HG03097 (cell line): Measurements from ENCODE around the gene HLA-E.
"Not testable (repeated sequence)": the region's sequence is repeated elsewhere in the genome, so short reads cannot be mapped to it uniquely, and the experiment has no call there.

Source experiments
- ATAC-seq: cut with Tn5 transposase; IDR thresholded peaks from one replicate; pipeline ENCODE4 v1.9.1; 2021; ENCODE audit not compliant: unreplicated experiment, low FRiP score

Gene HLA-E

DNA sequence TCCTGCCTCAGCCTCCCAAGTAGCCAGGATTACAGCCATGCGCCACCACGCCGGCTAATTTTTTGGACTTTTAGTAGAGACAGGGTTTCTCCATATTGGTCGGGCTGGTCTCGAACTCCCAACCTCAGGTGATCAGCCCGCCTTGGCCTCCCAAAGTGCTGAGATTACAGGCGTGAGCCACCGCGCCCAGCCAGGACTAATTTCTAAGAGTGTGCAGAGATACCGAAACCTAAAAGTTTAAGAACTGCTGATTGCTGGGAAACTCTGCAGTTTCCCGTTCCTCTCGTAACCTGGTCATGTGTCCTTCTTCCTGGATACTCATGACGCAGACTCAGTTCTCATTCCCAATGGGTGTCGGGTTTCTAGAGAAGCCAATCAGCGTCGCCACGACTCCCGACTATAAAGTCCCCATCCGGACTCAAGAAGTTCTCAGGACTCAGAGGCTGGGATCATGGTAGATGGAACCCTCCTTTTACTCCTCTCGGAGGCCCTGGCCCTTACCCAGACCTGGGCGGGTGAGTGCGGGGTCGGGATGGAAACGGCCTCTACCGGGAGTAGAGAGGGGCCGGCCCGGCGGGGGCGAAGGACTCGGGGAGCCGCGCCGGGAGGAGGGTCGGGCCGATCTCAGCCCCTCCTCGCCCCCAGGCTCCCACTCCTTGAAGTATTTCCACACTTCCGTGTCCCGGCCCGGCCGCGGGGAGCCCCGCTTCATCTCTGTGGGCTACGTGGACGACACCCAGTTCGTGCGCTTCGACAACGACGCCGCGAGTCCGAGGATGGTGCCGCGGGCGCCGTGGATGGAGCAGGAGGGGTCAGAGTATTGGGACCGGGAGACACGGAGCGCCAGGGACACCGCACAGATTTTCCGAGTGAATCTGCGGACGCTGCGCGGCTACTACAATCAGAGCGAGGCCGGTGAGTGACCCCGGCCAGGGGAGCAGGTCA is at the start of gene HLA-E:
Gene HLA-E (plus strand): TSS at position 429 of the 945 bp plus-strand sequence. CDS start 23 bp downstream, at position 452.
- peak; percentile 81 for ATAC-seq

DNA sequence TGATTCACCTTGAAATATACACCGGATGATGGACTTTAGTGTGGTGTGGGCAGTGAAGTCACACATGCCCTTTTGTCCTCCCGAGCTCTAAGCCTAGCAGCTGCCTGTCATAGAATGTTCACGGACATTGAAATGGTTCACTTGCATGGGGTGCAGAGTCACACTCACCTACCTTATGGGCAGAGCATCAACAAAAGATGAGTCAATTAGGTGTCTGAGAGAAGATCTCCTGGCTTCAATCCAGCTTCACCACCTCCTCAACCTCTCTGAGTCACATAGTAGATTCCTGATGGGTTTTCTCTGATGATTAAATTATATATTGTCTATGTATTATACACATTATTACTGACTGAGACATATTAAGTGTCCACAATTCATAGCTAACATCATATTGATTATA is 48.1 kb upstream of the HLA-E start:
- ATAC-seq = no peak

DNA sequence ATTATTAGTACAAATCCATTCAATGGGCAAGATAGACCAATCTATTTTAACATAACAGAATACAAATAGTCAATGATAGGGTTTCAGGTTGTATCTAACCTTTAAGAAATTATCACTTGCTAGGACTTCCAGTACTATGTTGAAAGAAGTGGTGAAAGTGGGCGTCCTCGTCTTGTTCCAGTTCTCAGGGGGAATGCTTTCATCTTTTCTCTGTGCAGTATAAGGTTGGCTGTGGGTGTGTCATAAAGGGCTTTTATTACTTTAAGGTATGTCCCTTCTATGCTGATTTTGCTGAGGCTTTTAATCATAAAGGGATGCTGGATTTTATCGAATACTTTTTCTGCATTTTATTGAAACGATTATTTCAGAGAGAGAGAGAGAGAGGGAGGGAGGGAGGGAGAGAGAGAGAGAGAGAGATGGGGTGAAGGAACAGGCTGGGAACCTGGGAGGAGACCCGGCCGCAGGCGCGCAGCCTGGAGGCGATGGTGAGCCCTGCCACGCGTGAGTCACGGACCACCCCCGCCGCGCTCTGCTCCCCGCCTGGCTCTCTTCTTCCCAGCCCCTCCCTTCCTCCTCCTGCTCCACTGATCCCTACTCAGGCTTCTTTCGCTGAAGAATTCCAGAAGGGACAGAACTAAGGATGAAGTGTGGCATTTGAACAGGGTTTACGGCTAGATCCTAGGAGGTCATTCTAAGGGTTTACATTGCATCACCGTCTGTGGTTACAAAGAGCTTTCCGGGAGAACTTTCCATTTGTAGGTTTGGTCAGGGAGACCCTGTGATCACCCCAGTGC is 45.5 kb upstream of the HLA-E start:
- no peak for ATAC-seq

DNA sequence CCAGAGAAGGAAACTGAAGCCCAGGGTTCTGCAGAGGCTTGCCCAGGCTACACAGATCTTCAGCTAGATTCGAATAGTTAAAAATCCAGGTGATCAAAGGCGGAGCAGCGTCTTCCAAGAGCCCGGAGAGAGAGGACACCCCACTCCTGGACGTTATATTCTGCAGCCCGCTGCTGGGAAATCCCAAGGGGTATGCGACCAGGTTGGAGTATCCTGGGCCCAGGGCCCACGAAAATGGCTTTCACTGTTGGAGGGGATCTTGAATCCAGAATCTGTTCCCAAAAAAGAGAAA is 44.9 kb upstream of the HLA-E start:
- no peak for ATAC-seq

DNA sequence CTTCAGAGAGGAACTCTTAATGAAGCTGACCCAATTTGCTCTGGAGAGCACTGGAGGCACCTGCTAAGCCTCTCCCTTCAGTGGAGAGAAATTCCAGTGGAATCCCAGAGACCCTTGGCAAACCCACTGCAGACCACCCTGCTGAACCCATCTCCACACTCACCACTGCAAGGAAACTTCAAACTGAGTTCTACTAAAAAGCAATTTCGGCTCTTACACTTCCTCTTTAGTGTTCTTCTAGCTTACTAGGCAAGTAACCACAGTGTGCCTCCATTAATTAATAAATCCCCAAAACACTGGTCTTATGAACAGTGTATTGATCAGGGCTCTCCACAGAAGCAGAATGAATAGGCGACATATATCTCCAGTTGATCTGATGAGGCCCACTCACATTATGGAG is 43.0 kb upstream of the HLA-E start:
- ATAC-seq = no peak

DNA sequence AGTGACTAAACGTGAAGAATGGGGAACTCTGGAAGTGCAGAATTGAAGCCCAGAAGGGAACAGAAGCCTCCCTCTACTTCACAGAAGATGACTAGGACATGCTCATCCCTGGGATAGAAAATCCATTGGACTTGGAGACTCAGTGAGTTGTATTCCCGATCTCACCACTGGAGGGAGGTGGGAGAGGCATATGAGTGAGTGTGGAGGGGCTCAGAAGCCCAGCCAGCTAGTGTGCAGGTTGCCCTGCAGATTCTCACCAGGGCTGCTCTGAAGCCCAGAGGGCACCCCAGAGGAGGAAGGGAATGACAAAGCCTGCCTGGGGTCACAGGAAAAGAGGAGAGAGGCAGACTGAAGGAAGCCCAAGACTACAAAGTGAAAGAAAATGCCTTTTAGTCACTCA is 42.1 kb upstream of the HLA-E start:
- ATAC-seq = no peak

DNA sequence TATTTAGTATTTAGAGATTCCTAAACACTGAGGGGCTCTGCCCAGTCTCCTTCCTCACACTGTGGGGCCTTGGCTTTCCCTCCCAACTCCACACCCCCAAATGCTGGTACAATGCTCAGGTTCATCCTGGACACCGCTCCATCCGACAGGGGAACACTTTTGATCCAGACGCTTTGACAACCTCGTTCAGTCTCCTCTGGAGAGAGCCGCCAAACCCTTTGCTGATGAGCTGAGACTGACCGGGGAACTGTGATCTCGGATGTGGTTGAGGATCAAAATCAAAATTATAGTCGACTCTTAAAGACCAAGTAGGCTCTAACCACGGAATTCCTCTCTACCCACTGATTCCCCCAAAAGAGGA is 38.8 kb upstream of the HLA-E start:
- ATAC-seq = no peak

DNA sequence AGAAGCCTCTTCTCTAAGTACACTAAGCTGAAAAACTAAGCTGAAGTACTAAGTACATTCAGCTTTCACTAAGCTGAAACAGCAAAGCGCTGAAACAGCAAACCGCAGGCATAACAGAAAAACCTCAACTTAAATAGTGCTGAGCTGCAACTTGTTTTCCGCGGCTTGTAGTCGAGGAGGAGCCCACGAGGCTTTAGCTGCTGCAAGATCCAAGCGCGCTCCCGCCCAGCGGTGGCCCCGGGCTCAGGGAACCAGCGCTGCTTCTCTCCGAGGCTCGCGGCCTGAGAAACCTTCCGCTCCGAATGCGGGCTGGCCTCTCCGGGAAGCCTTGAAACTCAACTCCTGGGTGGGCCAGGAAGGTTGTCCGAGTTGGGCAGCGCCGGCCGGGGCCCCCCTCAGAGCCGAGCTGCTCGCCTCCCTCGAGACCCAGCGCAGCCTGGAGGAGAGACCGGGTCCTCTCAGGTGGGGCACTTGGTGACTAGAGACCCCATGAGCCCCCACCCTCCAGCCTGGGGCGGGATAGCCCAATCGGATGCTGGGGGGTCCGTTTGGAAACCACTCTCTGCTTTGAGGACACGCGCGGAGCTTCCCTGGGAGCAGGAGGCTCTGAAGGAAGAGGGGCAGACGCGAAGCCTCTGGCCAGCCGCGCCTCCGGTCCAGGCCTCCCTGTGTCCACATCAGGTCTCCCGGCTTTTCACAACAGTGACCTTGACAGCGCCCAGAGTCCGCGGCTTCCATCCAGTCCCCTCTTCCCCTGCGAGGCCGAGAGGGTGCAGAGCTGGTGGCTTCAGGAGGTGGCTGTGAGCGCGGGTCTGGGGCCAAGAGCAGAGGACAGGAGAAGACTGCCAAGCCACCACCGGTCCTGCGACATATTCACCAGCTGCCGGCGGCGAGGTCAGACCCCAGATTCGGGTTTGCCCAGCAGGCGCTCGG is 38.1 kb upstream of the HLA-E start:
- no peak for ATAC-seq

DNA sequence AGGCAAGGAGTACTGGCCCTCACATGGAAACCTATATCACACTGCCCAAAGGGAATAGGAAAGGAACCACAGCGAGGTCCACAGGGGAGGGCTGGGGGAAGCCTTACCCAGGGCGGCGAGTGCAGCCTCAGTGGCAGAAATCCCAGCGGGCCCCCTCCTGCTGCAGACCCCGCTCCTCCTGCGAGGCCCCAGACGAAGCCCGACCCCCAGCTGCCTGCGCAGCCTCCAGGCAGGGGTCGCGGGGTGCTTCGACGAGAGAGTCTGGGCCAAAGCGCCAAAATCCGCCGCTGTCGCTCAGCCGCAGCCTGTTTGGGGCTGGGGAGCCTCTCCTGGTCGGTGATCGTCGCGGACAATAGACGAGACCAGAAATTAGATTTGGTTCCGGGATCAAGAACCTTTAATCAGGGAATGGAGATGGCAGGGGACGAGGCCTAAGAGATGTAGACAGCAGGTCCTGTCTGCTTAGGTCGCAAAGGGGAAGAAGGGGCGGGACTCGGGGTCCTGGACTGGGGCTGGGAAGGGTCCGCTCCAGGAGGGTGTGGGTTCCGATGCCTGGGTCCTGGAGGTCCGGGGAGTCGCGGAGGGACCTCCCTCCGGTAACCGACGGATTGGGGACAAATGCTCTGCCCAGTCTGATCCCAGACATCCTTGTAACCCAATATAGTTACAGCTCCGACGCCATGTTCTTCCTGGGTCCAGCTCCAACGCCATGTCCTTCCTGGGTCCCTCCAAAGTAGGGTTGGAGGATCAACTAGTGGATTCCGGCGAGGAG is 36.4 kb upstream of the HLA-E start:
- ATAC-seq = no peak

DNA sequence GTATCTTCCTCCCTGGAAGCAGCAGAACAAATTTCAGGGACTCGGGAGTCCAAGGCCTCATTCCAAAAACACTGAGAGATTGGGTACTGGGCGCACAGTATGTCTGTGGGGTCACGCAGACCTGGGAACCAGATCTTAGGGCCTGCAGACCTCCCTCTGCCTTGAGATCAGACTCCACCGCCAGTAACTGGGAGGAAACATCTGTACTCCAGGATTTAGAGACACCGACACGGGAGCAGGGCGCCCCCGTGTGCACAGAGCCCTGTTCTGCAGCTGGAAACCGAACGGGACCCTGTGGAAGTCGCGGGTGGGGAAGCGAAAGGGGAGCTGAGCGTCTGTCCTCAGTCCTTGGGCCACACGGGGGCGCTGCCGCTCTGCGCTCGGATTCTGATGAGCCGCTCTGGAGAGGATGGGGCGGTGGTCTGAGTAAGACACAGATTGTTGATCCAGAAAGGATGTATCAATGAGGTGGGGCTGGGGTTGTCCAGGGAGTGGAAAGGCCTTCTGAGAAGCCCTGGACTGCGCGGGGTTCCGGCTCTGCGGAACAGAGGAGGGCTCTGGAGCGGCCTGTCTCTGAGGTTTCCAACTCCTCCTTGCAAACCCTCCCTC is 35.7 kb upstream of the HLA-E start:
- no peak for ATAC-seq

DNA sequence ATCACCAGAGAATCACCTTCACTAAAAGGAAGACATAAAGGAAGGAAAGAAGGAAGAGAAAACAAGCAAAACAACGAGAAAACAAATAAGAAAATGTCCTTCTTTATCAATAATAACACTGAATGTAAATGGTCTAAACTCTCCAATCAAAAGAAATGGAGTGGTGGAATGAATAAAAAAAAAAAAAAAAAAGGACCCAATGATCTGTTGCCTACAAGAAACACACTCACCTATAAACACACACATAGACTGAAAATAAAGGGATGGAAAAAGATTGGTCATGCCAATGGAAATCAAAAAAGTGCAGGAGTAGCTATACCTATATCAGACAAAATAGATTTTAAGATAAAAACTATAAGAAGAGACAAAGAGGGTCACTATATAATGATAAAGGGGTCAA is 30.2 kb upstream of the HLA-E start:
- no peak for ATAC-seq

DNA sequence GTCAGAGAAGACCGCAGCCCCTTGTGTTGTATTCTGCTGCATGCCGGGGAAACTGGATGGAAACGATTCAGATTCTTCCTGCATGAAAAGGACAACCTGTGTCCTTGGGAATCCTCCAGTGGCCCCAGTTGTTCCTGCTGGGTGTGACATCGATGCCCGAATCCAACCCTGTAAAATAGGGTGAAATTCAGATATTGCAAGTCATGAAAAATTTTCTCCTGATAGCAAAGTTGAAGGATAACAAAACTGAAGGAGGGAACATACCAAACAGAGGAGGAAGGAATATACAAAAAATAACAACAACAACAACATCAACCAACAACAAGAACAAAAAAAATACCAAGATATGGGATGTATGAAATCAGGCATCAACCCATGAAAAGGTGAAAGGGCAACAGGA is 28.3 kb upstream of the HLA-E start:
- ATAC-seq = no peak

DNA sequence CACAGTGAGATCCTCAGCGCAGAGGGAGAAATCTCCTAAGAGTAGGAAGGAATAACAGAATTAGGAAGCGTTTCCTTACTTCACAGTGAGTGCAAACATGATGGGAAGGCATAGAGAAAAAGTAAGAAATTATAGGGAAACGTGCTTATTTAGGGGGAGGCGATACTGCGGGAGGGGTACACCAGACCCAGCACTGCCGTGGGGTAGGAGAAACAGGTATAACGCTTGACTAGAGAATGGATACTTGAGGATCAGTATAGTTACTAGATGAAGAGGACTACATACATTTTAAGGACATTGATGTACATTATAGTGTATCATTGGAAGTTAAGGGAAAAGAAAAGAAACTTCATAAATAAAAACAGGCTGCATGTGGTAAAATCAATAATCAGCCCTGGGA is 26.8 kb upstream of the HLA-E start:
- no peak for ATAC-seq

DNA sequence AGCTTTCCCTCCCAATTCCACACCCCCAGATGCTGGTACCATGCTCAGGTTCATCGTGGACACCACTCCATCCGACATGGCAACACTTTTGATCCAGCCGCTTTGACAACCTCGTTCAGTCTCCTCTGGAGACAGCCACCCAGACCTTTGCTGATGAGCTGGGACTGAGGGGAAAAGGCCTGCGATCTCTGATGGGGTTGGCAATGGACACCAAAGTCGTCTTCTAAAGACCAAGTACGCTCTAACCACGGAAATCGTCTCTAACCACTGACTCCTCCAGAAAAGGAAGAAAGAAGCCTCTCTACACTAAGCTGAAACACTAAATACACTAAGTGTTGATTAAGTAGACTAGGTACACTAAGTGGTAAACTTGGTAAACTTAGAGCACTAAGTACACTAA is 26.1 kb upstream of the HLA-E start:
- ATAC-seq = no peak

DNA sequence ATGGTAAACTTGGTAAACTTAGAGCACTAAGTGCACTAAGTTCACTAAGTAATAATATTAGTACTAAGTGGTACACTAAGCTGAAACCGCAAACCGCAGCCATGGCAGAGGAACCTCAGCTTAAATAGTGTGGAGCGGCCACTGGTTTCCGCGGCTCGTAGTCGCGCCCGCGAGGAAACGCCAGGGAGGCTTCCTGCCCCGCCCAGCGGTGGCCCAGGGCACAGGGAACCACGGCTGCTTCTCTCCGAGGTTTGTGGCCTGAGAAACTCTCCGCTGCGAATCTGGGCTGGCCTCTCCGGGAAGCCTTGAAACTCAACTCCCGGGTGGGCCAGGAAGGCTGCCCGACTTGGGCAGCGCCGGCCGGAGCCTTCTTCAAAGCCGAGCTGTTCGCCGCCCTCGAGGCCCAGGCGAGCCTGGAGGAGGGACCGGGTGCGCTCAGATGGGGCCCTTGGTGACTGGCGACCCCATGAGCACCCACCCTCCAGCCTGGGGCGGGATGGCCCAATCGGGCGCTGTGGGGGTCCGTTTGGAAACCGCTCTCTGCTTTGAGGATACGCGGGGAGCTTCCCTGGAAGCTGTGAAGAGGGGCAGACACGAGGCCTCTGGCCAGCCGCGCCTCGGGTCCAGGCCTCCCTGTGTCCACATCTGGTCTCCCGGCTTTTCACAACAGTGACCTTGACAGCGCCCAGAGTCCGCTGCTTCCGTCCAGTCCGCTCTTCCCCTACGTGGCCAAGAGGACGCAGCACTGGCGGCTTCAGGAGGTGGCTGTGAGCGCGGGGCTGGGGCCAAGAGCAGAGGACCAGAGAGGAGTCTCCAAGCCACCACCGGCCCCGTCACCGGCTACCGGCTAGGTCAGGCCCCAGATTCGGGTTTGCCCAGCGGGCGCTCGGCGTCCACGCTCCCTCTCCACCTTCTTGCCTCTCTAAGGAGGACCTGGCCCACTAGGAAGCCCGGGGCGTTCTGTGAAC is 25.4 kb upstream of the HLA-E start:
- no peak for ATAC-seq

DNA sequence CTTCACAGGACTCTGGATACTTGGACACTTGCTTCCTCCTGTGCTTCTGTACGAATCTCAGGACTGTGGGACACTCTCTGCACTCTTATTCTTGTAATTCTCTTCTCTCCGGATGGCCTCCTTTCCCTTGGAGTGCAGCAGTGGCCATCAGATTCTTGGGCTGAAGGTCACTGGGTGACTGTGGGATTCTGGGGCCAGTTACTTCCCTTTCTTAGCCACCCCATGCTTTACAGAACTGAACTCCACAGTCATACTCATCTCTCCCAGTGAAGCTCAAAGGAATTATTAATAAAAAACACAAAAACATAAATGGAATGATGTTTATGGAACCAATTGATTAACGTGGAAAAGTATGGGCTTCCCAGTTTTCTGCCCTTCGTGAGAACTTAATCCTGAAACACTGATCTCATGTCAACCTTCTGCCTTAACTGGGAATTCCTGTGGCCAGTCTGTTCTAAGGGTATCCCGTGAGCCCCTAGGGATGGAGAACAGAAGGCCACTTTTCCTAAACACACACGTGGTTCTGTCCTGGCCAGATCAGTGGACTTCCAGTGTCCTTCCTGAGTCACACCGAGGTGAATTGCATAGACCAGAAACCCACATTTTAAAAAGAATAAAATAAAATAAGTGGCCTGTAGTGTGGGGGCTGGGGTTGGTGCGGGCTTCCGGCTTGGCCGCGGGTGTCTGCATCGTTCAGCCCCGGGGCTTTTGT is 23.6 kb upstream of the HLA-E start:
- no peak for ATAC-seq

DNA sequence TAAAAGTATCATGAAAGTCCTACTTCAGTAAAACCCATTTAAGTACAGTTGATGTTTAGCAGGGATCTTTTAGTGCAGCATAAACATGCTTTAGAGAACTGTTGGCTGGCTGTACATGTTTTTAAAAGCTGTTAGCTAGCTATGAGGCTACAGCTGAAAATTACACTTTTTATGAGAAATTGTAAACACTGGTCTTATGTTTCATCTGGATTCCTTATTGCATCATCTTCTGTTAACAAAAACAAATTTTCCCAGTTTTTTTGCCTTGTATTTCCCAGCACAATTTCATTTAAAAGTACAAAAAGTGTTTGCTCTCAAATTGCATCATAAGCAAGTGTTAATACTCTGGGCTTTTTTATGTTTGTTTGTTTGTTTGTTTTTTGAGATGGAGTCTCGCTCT is 18.3 kb upstream of the HLA-E start:
- ATAC-seq = no peak

DNA sequence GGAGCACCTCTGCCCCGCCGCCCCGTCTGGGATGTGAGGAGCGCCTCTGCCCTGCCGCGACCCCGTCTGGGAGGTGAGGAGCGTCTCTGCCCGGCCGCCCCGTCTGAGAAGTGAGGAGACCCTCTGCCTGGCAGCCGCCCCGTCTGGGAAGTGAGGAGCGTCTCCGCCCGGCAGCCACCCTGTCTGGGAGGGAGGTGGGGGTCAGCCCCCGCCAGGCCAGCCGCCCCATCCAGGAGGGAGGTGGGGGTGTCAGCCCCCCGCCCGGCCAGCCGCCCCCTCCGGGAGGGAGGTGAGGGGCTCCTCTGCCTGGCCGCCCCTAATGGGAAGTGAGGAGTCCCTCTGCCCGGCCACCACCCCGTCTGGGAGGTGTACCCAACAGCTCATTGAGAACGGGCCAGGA is 14.2 kb upstream of the HLA-E start:
- ATAC-seq = not testable (repeated sequence)
